SKM-1 (cell line): ENCODE data around the gene NPW.
A peak's percentile ranks its signal among the peaks of the same experiment; 100 is the strongest.
"Not testable (repeated sequence)": the region's sequence is repeated elsewhere in the genome, so short reads cannot be mapped to it uniquely, and the experiment has no call there.

Experiments
- DNase-seq: peaks from one replicate; lab custom pipeline; 2025; ENCODE audit not compliant: unreplicated experiment; lab: John Stamatoyannopoulos, UW

NPW gene

DNA sequence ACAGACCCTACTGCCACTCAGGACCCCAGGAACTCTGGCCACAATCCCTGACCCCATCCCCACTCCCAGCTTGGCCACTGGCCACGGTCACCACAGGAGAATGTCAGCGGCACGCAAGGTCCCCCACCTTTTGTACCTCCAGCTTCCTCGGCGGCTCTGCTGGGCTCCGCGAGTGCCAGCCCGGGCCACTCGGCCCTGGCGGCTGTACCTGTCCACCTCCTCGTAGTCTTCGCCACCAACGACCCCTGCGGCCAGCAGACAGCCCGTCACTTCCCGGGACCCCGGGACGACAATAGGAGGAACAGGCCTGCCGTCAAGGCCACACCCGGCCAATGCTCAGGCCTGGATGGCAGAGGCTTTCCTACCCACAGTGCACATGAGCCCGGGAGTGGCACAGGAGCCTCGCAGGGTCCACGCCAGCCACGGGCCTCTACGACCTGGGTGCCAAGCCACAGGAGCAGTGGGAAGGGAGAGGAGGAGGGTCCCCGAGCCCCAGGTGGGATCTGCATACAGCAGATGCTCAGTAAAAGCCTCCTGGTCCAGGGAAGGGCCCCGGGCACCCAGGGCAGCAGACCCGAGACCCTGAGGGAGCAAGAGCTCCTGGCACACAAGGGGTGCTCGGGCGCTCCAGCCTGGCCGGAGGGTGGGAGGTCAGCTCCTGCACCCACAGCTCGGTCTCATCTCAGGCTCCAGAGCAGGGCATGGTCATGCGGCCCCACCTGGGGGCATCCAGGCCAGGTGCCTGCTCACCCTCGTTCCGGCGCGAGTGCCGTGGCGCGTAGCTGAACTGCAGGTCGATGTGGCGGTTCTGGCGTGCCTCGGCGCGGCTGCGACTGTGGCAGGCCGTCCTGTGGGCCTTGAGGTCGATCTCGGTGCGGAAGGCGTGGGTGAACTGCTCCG, 17.9 kb upstream of the NPW start:
- DNase-seq: no peak

- DNase-seq: no peak
Measured at GRCh38 chr16:2002406-2003230, 17.0 kb upstream of the NPW start.

DNA sequence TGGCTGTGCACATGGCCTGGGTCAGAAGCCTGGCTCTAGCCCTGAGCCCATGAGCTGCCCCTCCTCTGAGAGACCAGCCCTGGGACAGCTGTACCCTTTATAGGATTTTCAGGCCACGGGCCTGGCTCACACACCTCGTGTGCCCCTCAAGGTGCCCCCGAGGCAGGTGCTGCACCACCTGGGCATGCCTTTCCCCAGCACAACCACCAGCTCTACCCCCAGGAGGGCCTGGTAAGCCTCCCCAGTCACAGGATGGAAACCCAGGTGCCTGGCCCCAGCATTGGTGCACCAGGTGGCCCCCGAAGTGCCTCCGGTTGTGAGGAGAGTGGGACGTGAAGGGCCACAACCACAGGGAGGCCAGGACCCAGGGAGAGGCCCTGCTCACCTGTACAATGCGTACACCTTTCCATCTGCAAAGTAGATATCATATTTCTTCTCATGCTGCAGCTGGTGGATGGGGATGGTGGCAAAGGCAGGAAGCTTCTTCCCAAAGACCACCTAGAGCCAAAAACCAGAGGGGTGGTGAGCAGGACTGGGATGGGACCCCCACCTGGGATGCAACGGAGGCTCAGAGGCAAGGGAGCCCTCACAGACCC, 16.3 kb upstream of the NPW start:
- DNase-seq: no peak

DNA sequence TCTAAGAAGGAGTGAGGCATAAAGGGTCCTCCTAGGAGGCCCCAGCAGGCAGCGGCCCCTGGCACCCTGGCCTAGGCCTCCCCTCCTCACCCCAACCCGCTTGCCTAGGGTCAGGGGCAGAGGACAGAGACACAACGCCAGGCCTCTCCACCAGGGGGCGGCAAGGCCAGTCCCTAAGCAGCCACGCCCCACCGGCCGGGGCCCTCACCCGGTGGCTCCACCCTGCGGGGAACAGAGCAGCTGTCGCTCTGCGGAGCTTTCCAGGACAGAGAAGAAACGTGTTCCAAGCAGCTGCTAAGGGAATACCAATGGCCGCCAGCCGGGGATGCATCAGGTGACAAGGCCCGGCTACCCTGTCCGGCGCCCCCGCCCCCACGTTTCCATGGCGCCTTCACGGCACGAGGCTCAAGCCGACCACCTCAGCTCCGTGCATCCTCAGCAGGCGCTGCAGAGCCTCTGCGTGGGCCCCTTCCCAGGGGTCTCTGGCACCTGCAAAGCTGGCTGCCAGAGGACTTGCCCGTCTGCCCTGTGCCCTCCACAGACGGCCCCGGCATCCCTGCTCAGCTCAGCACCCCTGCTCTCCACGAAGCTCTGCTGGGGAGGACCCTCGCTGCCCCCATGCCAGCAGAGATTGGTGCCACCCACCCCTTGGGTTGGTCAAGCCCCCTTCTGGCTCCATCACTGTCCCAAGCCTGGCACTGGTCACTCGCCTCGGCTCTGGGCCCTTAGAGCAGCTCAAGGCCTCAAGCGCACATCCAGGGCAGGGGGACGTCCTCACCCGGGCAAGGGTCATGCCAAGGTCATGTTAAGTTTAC, 15.6 kb upstream of the NPW start:
- peak; percentile 87 for DNase-seq

DNA sequence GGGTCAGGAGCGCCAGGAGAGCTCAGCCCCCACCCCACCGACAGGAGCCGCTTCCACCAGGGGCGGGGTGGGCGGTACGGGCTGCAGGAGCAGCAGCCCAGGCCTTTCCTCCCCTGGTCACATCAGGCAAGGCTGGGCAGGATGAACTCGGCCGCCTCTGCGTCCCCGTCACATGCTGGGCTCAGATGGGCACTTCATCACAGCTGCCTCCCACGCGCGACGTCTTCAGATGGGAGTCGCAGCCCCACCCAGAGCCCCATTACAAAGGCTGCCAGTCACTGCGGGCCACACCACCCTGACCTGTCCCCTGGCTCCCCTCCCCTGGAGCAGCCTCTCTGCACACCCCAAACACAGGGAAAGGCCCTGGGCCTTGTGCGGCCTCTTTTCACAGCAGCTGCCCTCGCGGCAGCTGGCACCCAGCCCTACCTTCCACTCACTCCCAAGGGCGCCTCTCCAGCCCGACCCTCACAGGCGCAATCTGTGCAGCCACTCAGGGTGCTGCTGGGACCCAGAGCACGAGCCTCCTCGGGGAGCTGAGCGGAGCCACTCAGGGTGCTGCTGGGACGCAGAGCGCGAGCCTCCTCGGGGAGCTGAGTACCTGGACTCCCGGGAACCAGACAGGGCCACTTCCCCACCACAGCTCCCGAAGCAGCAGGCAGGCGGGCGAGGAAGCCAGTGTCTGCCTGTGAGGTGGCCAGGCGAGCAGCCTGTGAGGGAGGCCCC, 14.6 kb upstream of the NPW start:
- DNase-seq: no peak

DNA sequence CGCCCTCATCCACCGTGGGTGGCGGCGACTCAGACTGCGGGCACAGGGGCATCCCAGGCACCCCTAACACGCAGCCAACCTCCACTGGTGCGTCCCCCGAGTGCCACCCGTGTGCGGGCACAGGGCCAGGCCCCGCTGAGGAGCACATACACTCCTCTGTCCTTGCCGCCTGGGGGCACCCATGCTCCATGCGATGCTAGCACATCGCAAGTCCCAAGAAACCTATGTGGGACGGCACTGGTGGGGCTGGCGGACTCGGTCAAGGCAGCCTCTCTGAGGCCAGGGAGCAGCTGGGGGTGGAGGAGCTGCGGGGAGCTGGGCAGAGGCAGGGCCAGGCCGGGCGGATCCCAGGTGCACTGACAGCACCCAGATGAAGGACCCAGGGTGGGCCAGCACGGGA, 13.9 kb upstream of the NPW start:
- no peak for DNase-seq

- DNase-seq: no peak
Measured at GRCh38 chr16:2006317-2006716, 13.3 kb upstream of the NPW start.

DNA sequence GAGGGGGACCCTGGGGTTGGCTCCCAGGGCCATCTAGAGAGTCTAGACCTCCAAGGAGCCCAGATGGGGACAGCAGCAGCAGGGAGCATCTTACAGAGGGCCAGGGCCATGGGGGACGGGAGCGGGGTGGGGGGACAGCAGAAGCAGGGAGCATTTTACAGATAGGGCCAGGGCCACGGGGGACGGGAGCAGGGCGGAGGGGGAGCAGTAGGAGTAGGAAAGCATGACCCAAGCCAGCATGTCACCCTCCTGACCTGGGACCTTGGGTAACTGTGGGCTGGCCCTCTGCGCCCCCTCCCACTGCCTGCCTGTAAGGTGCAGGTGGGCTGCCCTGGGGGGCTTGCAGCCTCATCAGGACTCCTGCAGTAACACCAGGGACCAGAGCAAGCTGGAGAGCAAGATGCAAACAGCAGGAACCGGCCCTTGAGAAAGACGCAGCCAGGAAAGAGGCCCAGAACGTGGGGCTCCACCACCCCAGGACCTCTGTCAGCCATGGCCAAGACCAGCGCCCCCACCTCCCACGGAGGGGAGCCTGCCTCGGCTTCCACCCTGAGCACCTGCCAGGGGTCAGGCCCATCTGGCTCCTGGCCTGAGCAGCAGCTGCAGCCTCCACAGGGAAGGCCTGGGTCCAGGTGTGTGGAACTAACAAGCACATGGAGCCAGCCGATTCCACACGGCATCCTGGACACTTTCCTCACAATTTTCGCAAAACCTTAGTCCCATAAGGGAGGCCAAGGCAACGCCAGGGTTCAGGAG, 12.3 kb upstream of the NPW start:
- no peak for DNase-seq

- no peak for DNase-seq
Measured at GRCh38 chr16:2008009-2008526, 11.5 kb upstream of the NPW start.

GRCh38 chr16:2008631-2009163, 10.9 kb upstream of the NPW start:
- DNase-seq: no peak

DNA sequence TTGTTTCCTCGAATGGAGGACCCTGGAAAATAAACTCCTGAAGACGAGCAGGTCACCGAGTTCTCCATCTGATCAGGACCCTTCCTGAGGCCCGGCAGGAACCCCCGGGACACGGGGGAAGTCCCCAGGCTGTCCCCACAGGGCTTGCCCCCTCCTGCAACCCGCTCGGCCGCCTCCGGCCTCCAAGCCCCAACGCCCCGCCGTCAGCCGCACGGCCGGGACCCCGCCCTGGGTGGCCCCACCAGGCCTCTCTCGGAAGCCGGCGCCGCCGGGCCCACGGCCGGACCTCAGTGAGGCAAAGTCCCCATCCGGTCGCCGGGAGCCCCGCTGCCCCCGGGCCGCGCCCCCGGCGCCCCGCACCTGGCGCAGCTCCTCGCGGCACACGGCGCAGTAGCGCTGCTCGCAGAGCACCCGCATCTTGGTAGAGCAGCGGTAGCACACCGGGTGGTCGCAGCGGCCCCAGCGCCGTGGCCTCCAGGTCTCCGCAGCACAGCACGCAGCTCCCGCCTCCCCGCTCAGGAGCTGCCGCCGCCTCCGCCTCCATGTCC, 10.3 kb upstream of the NPW start:
- DNase-seq: no peak

DNA sequence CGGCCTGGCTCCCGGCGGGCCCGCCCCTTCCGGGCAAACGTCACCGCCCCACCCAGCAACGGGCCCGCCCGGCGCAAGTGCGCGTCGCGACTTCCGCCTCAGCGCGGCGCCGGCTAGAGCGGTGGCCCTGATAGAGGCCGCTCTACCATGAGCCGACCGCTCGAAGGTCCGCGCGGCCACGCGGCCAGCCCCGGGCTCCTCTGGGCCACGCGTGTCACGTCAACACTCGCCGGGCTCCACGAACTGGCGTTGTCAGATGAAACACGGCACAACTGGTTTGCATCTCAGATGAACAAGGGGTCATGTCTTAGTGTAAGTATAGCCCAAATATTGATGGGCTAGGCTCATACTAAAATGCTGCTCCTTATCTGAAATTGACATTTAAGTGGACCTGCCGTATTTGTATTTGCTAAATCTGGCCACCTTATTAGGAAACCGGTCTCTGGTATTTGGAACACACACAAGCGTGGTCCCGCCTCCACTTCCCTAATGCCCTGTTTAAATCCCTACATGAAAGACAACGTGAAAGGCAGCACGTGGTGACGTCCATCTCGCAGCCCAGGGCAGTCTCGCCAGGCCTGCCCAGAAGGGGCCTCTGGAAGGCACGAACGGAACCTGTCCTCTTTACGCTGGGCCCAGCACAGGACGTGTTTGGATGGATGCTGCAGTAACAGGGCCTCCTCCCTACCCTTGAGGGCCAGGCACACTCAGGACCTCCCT, 9.6 kb upstream of the NPW start, which contains the start of gene ZNF598:
Gene ZNF598 (minus strand): TSS at position 31 of the 720 bp plus-strand sequence.
- DNase-seq: peak; percentile 49

DNA sequence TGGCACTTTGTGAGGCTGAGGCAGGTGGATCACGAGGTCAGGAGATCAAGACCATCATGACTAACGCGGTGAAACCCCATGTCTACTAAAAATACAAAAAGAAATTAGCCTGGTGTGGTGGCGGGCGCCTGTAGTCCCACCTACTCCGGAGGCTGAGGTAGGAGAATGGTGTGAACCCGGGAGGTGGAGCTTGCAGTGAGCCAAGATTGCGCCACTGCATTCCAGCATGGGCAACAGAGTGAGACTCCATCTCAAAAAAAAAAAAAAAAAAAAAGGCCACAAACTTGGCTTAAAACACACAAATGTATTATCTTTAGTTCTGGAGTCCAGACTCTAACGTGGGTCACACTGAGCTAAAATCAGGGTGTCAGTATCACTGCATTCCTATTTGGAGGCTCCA, 7.9 kb upstream of the NPW start:
- not testable (repeated sequence) for DNase-seq

- DNase-seq: no peak
Measured at GRCh38 chr16:2013527-2013926, 6.1 kb upstream of the NPW start.

DNA sequence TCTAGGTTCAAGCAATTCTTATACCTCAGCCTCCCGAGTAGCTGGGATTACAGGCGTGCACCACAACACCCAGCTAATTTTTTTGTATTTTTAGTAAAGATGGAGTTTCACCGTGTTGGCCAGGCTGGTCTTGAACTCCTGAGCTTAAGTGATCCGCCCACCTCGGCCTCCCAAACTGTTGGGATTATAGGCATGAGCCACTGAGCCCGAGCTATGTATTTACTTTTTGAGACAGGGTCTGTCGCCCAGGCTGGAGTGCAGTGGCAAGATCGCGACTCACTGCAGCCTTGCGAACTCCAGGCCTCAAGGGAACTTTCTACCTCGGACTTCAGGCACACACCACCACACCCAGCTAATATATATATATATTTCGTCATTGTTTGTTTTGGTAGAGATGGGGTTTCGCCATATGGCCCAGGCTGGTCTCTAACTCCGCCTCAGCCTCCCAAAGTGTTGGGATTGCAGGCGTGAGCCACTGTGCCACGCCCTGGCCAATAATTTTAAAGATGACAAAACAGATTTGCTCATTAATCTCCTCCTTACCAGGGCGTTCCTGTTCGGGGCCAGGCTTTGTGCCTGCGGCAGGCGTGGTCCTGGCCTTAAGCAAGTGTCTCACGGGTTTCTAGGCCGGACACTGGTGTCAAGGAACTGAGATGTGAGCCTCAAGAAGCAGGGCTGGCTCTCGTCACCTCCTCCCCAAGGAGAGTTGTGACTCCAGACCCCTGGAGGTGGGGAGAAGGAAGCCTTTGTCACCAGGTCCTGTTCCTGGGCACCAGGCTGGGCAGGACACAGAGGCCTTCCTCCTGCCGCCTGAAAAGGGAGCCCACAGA, 4.3 kb upstream of the NPW start:
- no peak for DNase-seq

DNA sequence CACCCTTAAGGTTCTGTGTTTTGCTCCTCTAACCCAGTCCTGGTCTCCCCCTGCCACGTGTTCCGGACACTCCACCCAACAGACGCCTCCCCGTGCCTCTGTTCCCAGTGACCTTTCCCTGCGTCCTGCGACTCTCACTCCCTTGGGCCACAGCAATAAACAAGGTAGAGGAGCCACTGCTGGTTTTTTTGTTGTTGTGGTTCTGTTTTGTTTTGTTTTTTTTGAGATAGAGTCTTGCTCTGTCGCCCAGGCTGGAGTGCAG, 3.7 kb upstream of the NPW start:
- DNase-seq: no peak

DNA sequence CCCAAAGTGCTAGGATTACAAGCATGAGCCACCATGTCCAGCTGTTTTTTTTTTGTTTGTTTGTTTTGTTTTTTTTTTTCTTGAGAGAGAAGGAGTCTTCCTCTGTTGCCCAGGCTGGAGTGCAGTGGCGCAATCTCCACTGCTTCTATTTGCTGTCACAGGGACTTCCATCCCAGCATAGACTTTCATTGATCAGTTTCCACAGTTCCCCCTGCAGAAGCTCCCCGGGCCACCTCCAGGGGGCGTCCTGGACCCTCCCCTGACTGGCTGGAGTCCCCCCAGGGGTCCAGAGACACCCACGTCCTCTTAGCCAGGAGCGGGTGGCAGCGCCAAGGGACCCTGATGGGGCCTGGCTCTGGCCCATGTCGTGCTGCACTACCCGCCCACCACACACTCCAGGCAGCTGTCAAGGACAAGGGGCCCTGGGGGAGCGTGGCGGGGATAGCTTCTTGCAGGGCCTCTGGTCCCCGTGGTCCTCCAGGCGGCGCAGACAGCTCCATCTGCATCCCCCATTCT, 3.1 kb upstream of the NPW start:
- DNase-seq: no peak
